Bronchial epithelial cell (primary cell): Measurements from ENCODE around the gene MBNL2. TPM values are rescaled to one million over a fixed set of nuclear protein-coding genes. Genes with fewer than 3 reads are reported as not detected.

Experiments
- DNase-seq: peaks from one replicate; pipeline ENCODE4 v3.0.0-alpha.2; 2010; ENCODE audit warnings: low read depth
- FAIRE-seq: peaks from 2 replicates; lab custom pipeline; 2011; peaks lifted over from hg19 to GRCh38; lab: Jason Lieb, UNC
- H3K27me3 ChIP-seq: 2 replicates; pipeline ENCODE4 v1.5.1; 2011; ENCODE audit warnings: low read length; ENCODE audit not compliant: control insufficient read depth, insufficient read depth
- H3K36me3 ChIP-seq: 2 replicates; pipeline ENCODE4 v1.5.1; 2011; ENCODE audit warnings: low read length; ENCODE audit not compliant: control insufficient read depth, insufficient read depth
- H3K4me3 ChIP-seq: 2 replicates; pipeline ENCODE4 v1.5.1; 2011; ENCODE audit warnings: mild to moderate bottlenecking, low read depth, low read length, control low read depth
- CTCF ChIP-seq: IDR thresholded peaks from 2 replicates; pipeline ENCODE4 v1.5.1; 2011; ENCODE audit warnings: mild to moderate bottlenecking, moderate library complexity, low read length, control low read depth, inconsistent platforms; ENCODE audit not compliant: insufficient read depth, severe bottlenecking
- total RNA-seq: library from RNA; depleted of rRNA; stranded (reverse); fragments of >200 nt; gene quantifications from 2 replicates; pipeline ENCODE4 v1.2.1, GENCODE V29; 2014

Gene MBNL2
- total RNA-seq, 1 donor from 2014 or later: 12.4 TPM

DNA sequence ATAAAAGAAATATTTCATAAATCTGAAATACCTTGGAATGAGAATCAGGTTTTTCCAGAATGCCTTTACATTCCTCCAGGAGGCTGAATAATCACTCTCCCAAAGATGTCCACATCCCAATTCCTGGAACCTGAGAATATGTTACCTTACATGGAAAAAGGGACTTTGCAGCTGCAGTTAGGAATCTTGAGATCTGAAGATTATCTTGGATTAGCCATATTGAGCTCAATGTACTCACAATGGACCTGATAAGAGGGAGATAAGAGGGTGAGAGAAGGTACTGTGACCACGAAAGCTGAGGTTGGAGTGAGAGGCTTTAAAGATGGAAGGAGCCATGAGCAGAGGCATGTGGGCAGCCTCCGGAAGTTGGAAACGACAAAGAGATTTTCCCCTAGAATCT, 36.8 kb upstream of the MBNL2 start:
- no peak for DNase-seq

DNA sequence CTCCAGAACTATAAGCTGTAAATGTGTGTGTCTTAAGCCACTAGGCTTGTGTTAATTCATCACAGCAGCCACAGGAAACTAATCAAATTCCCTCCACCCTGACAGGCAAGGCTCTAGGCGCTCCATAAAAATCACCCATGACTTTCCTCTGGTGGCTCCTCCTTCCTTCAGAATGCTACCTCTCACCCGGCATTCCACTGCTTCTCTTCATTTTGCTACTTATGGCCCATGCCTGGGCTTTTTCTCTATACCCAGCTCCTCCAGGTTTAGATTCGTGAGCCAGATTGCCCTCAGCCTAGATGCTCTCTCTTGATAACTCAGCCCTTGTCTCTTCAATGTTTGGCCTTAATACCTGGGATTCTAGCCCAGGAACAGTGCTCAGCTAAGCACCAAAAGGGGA, 36.4 kb upstream of the MBNL2 start:
- H3K27me3 ChIP-seq: no peaks in the 10 kb centered on the region
- no peak for DNase-seq
- H3K4me3 ChIP-seq: no peak overlapping the region
- no peak for TF ChIP-seq CTCF
- no peaks in the 10 kb centered on the region for H3K36me3 ChIP-seq
- FAIRE-seq: no peak

More for the DNA sequence above, 36.8 kb upstream of the MBNL2 start:
- no peak for TF ChIP-seq CTCF
- no peak for FAIRE-seq
- Histone ChIP-seq H3K27me3 (no peaks in the 10 kb centered on the region), H3K36me3 (no peaks in the 10 kb centered on the region), H3K4me3 (no peak overlapping the region)

DNA sequence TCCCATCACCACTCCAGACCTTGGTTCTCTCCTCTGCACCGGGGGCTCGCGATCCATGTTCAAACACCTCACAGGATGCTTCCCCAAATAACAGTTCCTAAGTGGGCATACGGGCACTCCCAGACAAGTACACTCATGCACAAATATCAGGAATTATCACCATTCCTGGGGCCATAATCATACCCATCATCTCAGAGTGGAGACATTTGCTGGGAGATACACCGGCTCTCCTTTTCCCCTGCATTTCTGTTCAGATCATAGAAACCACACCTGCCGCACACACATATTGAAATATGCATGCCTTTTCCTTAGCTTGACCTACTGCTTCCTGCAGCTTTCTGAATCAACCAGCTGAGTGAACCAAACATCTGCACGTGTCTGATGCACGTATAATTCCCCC, 33.9 kb upstream of the MBNL2 start:
- Histone ChIP-seq H3K36me3 (no peaks in the 10 kb centered on the region), H3K4me3 (no peak overlapping the region), H3K27me3 (no peaks in the 10 kb centered on the region)
- FAIRE-seq (no peak), DNase-seq (peak; percentile 35)
- TF ChIP-seq CTCF: no peak

DNA sequence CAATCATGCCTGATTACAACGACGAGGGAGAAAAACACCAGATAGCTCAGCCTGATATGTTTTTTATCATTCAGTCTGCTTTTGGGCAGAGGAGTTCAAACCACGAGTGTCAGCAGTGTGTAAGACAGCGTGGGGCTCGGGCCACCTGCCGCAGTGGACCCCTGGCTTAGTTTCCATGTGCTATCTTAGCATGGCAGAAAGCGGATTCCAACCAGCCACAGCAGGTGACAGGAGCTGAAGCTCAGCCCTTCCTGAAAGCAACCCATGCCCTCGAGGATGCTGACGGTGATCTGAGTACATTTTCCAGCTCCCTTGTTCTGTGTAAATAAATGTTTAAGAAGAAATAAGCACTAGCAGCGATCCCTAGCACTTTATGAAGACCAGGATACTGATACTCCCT, 32.2 kb upstream of the MBNL2 start:
- no peak for FAIRE-seq
- DNase-seq: no peak
- no peak for TF ChIP-seq CTCF

DNA sequence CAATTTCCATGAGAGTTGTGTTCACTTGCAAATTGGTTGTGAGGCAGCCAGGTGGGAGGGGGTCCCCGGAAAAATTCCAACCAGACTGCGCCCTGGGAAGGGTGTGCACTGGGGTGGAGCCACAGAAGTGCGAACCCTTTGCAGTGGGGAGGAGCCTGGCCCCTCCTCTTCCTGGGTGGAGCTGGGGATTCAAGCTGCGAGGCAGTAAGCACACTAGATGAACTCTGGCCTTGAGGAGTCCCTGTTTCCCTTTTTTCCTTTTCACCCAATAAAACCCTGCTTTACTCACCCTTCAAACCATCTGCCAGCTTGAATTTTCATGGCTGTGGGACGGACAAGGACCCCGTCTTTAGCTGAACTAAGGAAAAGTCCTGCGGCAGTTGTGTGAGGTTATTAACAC, 31.0 kb upstream of the MBNL2 start:
- DNase-seq: no peak
- Histone ChIP-seq H3K4me3 (no peak overlapping the region), H3K36me3 (no peaks in the 10 kb centered on the region), H3K27me3 (no peaks in the 10 kb centered on the region)
- no peak for FAIRE-seq
- TF ChIP-seq CTCF: no peak

More for the DNA sequence above, 32.2 kb upstream of the MBNL2 start:
- H3K4me3 ChIP-seq: no peak overlapping the region
- H3K36me3 ChIP-seq: no peaks in the 10 kb centered on the region
- no peaks in the 10 kb centered on the region for H3K27me3 ChIP-seq

- no peak for TF ChIP-seq CTCF
- H3K36me3 ChIP-seq: no peaks in the 10 kb centered on the region
- DNase-seq (no peak), FAIRE-seq (no peak)
- H3K4me3 ChIP-seq: no peak overlapping the region
- H3K27me3 ChIP-seq: no peaks in the 10 kb centered on the region
Observed at GRCh38 chr13:97191615-97192014, 30.5 kb upstream of the MBNL2 start.
